Tibial artery (tissue), 4 donors: ENCODE results near the gene LRRC56.

Experiments used
- DNase-seq, 2 donors: peaks; one replicate each; pipeline ENCODE4 v3.0.0-alpha.2; 2019
- H3K27ac ChIP-seq, 2 donors: fragments of 200-600 bp; sonication (generic) in 1 of 2; 1 replicate in 1 of 2; 2 replicates in 1 of 2; pipeline ENCODE4 v1.5.1; 2018 to 2019; ENCODE audit warnings: mild to moderate bottlenecking in 1 of 2
- H3K27me3 ChIP-seq, 2 donors: fragments of 200-600 bp; sonication (generic) in 1 of 2; one replicate each; pipeline versions ENCODE4 v1.5.1 to v1.6.0; 2016 to 2019
- H3K36me3 ChIP-seq, 3 donors: fragments of 200-600 bp; sonication (generic) in 2 of 3; one replicate each; pipeline ENCODE4 v1.5.1; 2016 to 2019; ENCODE audit warnings: mild to moderate bottlenecking in 2 of 3
- H3K4me1 ChIP-seq, 4 donors: fragments of 200-600 bp; sonication (generic) in 2 of 4; 1 replicate in 3 of 4; 2 replicates in 1 of 4; pipeline ENCODE4 v1.5.1; 2016 to 2019
- H3K4me3 ChIP-seq, 2 donors: fragments of 200-600 bp; sonication (generic) in 1 of 2; 1 replicate in 1 of 2; 2 replicates in 1 of 2; pipeline ENCODE4 v1.5.1; 2018 to 2019; ENCODE audit warnings: mild to moderate bottlenecking in 2 of 2
- H3K9me3 ChIP-seq, 3 donors: fragments of 200-600 bp; sonication (generic) in 1 of 3; one replicate each; pipeline ENCODE4 v1.5.1; 2016 to 2019
- intact Hi-C: fragments of 100-400 bp; cut with DNase I; formaldehyde crosslinking; loops from one replicate; pipeline ENCODE4 v1.15.0; 2023; ENCODE audit warnings: low total_unique reads
- TF ChIP-seq, protein P1 (sequence below), 2 experiments: fragments of 200-600 bp in 1 of 2; fragments of 450-650 bp in 1 of 2; IDR thresholded peaks; one replicate each; pipeline ENCODE4 v1.5.1; 2017 to 2019; ENCODE audit warnings: antibody characterized with exemption in 2 of 2, mild to moderate bottlenecking in 1 of 2, moderate library complexity in 1 of 2

LRRC56 gene

GRCh38 chr11:587978-588380 lies 50.7 kb downstream of the LRRC56 start:
- DNase-seq, result no peak
- intact Hi-C loops, result no loop called here
- Histone ChIP-seq H3K4me3 (no peak overlapping the region), H3K36me3 (peaks cover 54 to 99% (median 92%) of the 10 kb centered on the region in 3 donors), H3K9me3 (no peaks in the 10 kb centered on the region), H3K27ac (no peak overlapping the region), H3K27me3 (no peaks in the 10 kb centered on the region), H3K4me1 (peaks cover 0 to 4% (median 0%) of the 10 kb centered on the region in 4 donors)
- TF ChIP-seq, protein P1, sequence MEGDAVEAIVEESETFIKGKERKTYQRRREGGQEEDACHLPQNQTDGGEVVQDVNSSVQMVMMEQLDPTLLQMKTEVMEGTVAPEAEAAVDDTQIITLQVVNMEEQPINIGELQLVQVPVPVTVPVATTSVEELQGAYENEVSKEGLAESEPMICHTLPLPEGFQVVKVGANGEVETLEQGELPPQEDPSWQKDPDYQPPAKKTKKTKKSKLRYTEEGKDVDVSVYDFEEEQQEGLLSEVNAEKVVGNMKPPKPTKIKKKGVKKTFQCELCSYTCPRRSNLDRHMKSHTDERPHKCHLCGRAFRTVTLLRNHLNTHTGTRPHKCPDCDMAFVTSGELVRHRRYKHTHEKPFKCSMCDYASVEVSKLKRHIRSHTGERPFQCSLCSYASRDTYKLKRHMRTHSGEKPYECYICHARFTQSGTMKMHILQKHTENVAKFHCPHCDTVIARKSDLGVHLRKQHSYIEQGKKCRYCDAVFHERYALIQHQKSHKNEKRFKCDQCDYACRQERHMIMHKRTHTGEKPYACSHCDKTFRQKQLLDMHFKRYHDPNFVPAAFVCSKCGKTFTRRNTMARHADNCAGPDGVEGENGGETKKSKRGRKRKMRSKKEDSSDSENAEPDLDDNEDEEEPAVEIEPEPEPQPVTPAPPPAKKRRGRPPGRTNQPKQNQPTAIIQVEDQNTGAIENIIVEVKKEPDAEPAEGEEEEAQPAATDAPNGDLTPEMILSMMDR (IDR thresholded peaks at IDR 0.05), result no peak

DNA sequence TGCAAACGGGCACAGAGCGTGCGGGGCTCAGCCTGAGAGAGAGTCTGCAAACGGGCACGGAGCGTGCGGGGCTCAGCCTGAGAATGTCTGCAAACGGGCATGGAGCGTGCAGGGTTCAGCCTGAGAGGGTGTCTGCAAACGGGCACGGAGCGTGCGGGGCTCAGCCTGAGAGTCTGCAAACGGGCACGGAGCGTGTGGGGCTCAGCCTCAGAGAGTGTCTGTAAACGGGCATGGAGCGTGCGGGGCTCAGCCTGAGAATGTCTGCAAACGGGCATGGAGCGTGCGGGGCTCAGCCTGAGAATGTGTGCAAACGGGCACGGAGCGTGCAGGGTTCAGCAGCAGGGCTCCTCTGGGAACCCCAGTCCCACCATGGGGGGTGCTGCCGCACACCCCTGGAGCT lies 52.5 kb downstream of the LRRC56 start:
- H3K36me3 ChIP-seq, result peaks cover 54 to 99% (median 92%) of the 10 kb centered on the region in 3 donors
- no peak overlapping the region for H3K27ac ChIP-seq
- H3K27me3 ChIP-seq, result no peaks in the 10 kb centered on the region
- H3K9me3 ChIP-seq, result no peaks in the 10 kb centered on the region
- H3K4me3 ChIP-seq, result no peak overlapping the region
- H3K4me1 ChIP-seq, result no peaks in the 10 kb centered on the region
- DNase-seq, result no peak
- intact Hi-C loops, result no loop called here
- TF ChIP-seq, protein P1 (IDR thresholded peaks at IDR 0.05), result no peak

DNA sequence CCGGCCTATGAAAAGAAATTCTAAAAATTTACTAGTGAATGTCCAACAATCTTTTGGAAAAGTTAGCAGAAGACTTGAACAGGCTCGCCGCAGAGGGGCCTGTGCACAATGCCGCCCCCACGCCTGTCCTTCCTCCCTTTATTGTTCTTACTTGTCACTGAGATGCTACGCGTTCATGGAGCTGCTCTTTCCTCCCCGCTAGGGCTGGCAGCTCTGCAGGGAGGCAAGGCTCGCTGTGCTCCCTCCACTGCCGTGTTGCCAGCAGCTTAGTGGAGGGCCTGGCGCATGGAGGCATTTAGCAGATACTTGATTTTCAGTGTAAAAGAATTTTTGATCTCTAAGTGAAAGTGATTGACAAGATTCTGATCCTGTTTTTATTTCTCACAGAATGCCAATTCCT lies 53.7 kb downstream of the LRRC56 start:
- no peak overlapping the region for H3K27ac ChIP-seq
- no peaks in the 10 kb centered on the region for H3K9me3 ChIP-seq
- H3K36me3 ChIP-seq, result peaks cover 54 to 100% (median 99%) of the 10 kb centered on the region in 3 donors
- H3K4me1 ChIP-seq, result no peaks in the 10 kb centered on the region
- DNase-seq, result no peak
- H3K4me3 ChIP-seq, result no peak overlapping the region
- no peaks in the 10 kb centered on the region for H3K27me3 ChIP-seq
- TF ChIP-seq, protein P1 (IDR thresholded peaks at IDR 0.05), result no peak
- intact Hi-C loops, result no loop called here

- DNase-seq, result no peak
- Histone ChIP-seq H3K36me3 (peaks cover 51 to 100% (median 97%) of the 10 kb centered on the region in 3 donors), H3K27ac (no peak overlapping the region), H3K27me3 (no peaks in the 10 kb centered on the region), H3K4me3 (no peak overlapping the region), H3K9me3 (no peaks in the 10 kb centered on the region), H3K4me1 (no peaks in the 10 kb centered on the region)
- TF ChIP-seq, protein P1 (IDR thresholded peaks at IDR 0.05), result no peak
- intact Hi-C loops, result no loop called here
These were observed 55.2 kb downstream of the LRRC56 start for GRCh38 chr11:592501-592900.

DNA sequence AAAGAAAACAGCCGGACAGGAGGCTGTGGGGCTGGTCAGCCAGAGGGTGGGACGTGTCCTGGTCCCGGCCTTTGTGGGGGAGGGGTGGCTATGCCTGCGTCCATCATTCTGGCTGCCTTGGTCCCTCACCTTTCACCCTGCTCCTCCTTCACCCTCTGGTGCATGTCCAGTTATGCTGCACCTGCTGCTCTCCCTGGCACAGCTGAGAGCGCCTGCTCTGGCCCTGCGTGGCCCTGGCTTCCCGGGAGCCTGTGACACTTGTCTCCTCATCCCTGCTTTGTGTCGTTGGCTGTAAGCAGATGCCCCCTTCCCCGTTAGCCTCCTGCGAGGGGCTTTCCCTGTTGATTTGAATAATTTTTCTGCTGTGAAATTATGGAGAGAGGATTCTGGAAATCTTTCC lies 55.6 kb downstream of the LRRC56 start:
- intact Hi-C loops, result no loop called here
- DNase-seq, result no peak
- TF ChIP-seq, protein P1 (IDR thresholded peaks at IDR 0.05), result no peak
- Histone ChIP-seq H3K9me3 (no peaks in the 10 kb centered on the region), H3K27ac (no peak overlapping the region), H3K36me3 (peaks cover 51 to 100% (median 97%) of the 10 kb centered on the region in 3 donors), H3K27me3 (no peaks in the 10 kb centered on the region), H3K4me3 (no peak overlapping the region), H3K4me1 (no peaks in the 10 kb centered on the region)

GRCh38 chr11:593347-593746 lies 56.0 kb downstream of the LRRC56 start:
- intact Hi-C loops, result no loop called here

More at GRCh38 chr11:593347-593746, 56.0 kb downstream of the LRRC56 start:
- Histone ChIP-seq H3K4me3 (no peak overlapping the region), H3K27me3 (no peaks in the 10 kb centered on the region), H3K9me3 (no peaks in the 10 kb centered on the region), H3K36me3 (peaks cover 53 to 100% (median 97%) of the 10 kb centered on the region in 3 donors), H3K27ac (no peak overlapping the region), H3K4me1 (no peaks in the 10 kb centered on the region)
- TF ChIP-seq, protein P1 (IDR thresholded peaks at IDR 0.05), result no peak
- no peak for DNase-seq
